ENCODE results near the gene OR5K2. TPM values are rescaled to one million over a fixed set of nuclear protein-coding genes. Genes with fewer than 3 reads are reported as not detected.

OR5K2 gene
- total RNA-seq, 2 experiments from 2014 or later, result not detected

DNA sequence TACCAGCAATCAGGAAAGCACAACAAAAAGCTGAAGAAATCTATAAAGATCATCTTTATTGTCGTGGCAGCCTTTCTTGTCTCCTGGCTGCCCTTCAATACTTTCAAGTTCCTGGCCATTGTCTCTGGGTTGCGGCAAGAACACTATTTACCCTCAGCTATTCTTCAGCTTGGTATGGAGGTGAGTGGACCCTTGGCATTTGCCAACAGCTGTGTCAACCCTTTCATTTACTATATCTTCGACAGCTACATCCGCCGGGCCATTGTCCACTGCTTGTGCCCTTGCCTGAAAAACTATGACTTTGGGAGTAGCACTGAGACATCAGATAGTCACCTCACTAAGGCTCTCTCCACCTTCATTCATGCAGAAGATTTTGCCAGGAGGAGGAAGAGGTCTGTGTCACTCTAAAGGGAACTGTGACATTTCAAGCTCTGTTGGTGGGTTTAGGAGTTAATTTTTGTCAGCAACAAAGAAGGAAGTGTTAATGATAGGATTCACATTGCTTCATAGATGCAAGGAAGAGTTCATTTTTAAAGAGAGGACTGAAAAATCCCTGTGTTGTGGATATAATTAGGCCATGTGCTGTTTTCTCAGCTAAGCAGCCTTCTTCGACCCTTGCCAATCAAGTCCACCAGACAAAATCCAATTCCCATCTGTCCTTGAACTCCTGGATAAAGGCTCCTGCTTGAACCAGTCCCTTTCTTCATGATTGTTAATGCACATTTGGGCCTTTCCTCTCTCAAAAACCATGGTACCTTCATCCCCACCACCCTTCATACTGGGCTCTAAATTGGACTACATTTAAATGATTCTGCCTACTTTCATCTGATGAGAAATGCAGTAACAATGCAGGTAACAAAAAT is 35.5 kb downstream of the OR5K2 start:
- CTCF ChIA-PET (ENCODE audit: unreplicated experiment), result interaction anchor here (0.6 to 1.4 kb wide), 4 partner anchors 8 to 493 kb away, joined by 3 to 7 read pairs (median 4); partner anchors contain the start of gene CLDND1

DNA sequence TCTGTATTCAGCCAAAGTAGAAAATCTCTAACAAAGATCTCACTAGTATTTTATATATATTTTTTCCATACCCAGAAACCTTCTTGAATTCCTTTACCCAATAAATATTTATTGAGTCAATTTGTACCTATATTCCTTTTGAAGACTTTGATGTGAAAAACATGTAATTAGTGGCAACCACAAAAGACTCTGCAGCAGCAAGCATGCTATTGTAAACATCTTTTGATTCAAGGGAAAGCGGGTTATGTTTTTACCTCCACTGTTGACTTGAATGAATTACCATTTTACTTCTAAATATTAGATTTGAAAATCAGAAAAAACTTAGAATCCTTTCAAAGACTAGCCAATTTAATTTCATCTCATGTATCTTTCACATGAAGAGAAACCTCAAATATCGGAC is 36.7 kb downstream of the OR5K2 start:
- Histone ChIP-seq H3K79me2 (ENCODE audit: insufficient read depth, low read depth, low read length) (peaks cover 72% of the 10 kb centered on the region), H3K4me3 (ENCODE audit: low read depth, low read length, poor library complexity, severe bottlenecking) (peak overlapping the region; percentile 73), H4K20me1 (ENCODE audit: insufficient read depth, low read length) (no peaks in the 10 kb centered on the region), H3K27ac (ENCODE audit: low read depth, low read length, poor library complexity, severe bottlenecking) (peak overlapping the region; percentile 77), H3K4me2 (ENCODE audit: low read length) (peak overlapping the region; percentile 78), H2AFZ (ENCODE audit: low read length) (no peak overlapping the region), H3K36me3 (ENCODE audit: insufficient read depth, low read length) (no peaks in the 10 kb centered on the region), H3K9me2 (ENCODE audit: insufficient read depth, low read length) (no peaks in the 10 kb centered on the region), H3K9me3 (ENCODE audit: low read length) (no peaks in the 10 kb centered on the region), H3K4me1 (ENCODE audit: insufficient read depth, low read length, poor library complexity, severe bottlenecking) (peaks cover 59% of the 10 kb centered on the region)
- ChIA-PET POLR2A (interaction anchor here (0.9 to 8.0 kb wide), 5 partner anchors 11 to 38 kb away, joined by 3 to 296 read pairs (median 4); partner anchors contain the start of gene CLDND1), CTCF (ENCODE audit: unreplicated experiment) (no interaction called here)
- BruUV-seq (replicated peaks), result no TSS peak
- TF ChIP-seq EZH2phosphoT487 (IDR thresholded peaks at IDR 0.05; ENCODE audit: borderline replicate concordance, low read depth, low read length), result no peak
- TF ChIP-seq, protein P1, sequence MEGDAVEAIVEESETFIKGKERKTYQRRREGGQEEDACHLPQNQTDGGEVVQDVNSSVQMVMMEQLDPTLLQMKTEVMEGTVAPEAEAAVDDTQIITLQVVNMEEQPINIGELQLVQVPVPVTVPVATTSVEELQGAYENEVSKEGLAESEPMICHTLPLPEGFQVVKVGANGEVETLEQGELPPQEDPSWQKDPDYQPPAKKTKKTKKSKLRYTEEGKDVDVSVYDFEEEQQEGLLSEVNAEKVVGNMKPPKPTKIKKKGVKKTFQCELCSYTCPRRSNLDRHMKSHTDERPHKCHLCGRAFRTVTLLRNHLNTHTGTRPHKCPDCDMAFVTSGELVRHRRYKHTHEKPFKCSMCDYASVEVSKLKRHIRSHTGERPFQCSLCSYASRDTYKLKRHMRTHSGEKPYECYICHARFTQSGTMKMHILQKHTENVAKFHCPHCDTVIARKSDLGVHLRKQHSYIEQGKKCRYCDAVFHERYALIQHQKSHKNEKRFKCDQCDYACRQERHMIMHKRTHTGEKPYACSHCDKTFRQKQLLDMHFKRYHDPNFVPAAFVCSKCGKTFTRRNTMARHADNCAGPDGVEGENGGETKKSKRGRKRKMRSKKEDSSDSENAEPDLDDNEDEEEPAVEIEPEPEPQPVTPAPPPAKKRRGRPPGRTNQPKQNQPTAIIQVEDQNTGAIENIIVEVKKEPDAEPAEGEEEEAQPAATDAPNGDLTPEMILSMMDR (conservative IDR thresholded peaks at IDR 0.05; ENCODE audit: low read length), result no peak
- DNase-seq (ENCODE audit: low spot score), result no peak
- intact Hi-C loops (cut with micrococcal nuclease; ENCODE audit: unreplicated experiment), result no loop called here

More for the DNA sequence above, 35.5 kb downstream of the OR5K2 start:
- no peaks in the 10 kb centered on the region for H3K9me2 ChIP-seq (ENCODE audit: insufficient read depth, low read length)
- intact Hi-C loops (cut with micrococcal nuclease; ENCODE audit: unreplicated experiment), result no loop called here
- BruUV-seq (replicated peaks), result TSS peak; percentile 65
- H3K36me3 ChIP-seq (ENCODE audit: insufficient read depth, low read length), result no peaks in the 10 kb centered on the region
- peak overlapping the region; percentile 78 for H3K4me2 ChIP-seq (ENCODE audit: low read length)
- H3K4me1 ChIP-seq (ENCODE audit: insufficient read depth, low read length, poor library complexity, severe bottlenecking), result peaks cover 55% of the 10 kb centered on the region
- H3K27ac ChIP-seq (ENCODE audit: low read depth, low read length, poor library complexity, severe bottlenecking), result peak overlapping the region; percentile 77
- DNase-seq (ENCODE audit: low spot score), result peak; percentile 35
- no peaks in the 10 kb centered on the region for H3K9me3 ChIP-seq (ENCODE audit: low read length)
- peaks cover 62% of the 10 kb centered on the region for H3K79me2 ChIP-seq (ENCODE audit: insufficient read depth, low read depth, low read length)
- no peak for TF ChIP-seq EZH2phosphoT487 (IDR thresholded peaks at IDR 0.05; ENCODE audit: borderline replicate concordance, low read depth, low read length)
- TF ChIP-seq, protein P1 (conservative IDR thresholded peaks at IDR 0.05; ENCODE audit: low read length), result no peak
- no peaks in the 10 kb centered on the region for H4K20me1 ChIP-seq (ENCODE audit: insufficient read depth, low read length)
- H3K4me3 ChIP-seq (ENCODE audit: low read depth, low read length, poor library complexity, severe bottlenecking), result peak overlapping the region; percentile 73
- POLR2A ChIA-PET, result interaction anchor here (0.6 to 8.0 kb wide), 11 partner anchors 8 to 1801 kb away, joined by 3 to 296 read pairs (median 5); partner anchors contain the start of gene CLDND1
- peak overlapping the region; percentile 80; the same call in 1 of the 2 replicates for H2AFZ ChIP-seq (ENCODE audit: low read length)

Measured in OCI-LY7 (cell line).